HepG2 (cell line): Measurements from ENCODE around the gene ZFPM1. TPM values are rescaled to one million over a fixed set of nuclear protein-coding genes. Genes with fewer than 3 reads are reported as not detected.

Experiments used
- CHD4 ChIP-seq: fragments of 200-600 bp; sonication (generic); IDR thresholded peaks from 2 replicates; pipeline ENCODE4 v1.7.0; 2017; ENCODE audit warnings: mild to moderate bottlenecking, low read length, borderline replicate concordance
- DMAP1 ChIP-seq: IDR thresholded peaks from 2 replicates; pipeline ENCODE4 v1.6.1; 2016
- ERF ChIP-seq: IDR thresholded peaks from 2 replicates; pipeline ENCODE4 v1.6.1; 2018; ENCODE audit warnings: missing biosample characterization, missing genetic modification reagents
- FOSL1 ChIP-seq: sonication (generic); formaldehyde crosslinking; IDR thresholded peaks from 2 replicates; pipeline ENCODE4 v1.9.0; 2021; ENCODE audit warnings: missing genetic modification reagents, borderline replicate concordance
- KDM5A ChIP-seq: fragments of 200-600 bp; sonication (generic); IDR thresholded peaks from 2 replicates; pipeline ENCODE4 v1.7.0; 2018; ENCODE audit warnings: antibody characterized with exemption, mild to moderate bottlenecking, low read length, borderline replicate concordance
- NONO ChIP-seq, 2 experiments: fragments of 450-650 bp in 1 of 2; sonication (generic) in 1 of 2; formaldehyde crosslinking in 1 of 2; IDR thresholded peaks in 1 of 2; conservative IDR thresholded peaks in 1 of 2; 2 replicates each; pipeline versions ENCODE4 v1.6.1 to v1.8.0; 2017 to 2022; ENCODE audit warnings: mild to moderate bottlenecking in 1 of 2, missing genetic modification reagents in 1 of 2, moderate library complexity in 1 of 2
- RARA ChIP-seq: IDR thresholded peaks from 2 replicates; pipeline ENCODE4 v1.6.1; 2016; ENCODE audit warnings: missing genetic modification reagents, missing compliant biosample characterization
- SAP130 ChIP-seq: IDR thresholded peaks from 2 replicates; pipeline ENCODE4 v1.6.1; 2016; ENCODE audit warnings: low read depth
- TAF1 ChIP-seq: sonication (generic); formaldehyde crosslinking; IDR thresholded peaks from 2 replicates; pipeline ENCODE4 v1.4.0; 2020; ENCODE audit warnings: missing genetic modification reagents
- TAF15 ChIP-seq: fragments of 200-400 bp; formaldehyde crosslinking; IDR thresholded peaks from one replicate; pipeline ENCODE4 v1.6.1; 2018; ENCODE audit warnings: mild to moderate bottlenecking, low read depth, low read length; ENCODE audit not compliant: poor library complexity, severe bottlenecking
- TBX2 ChIP-seq: sonication (generic); formaldehyde crosslinking; IDR thresholded peaks from 2 replicates; pipeline ENCODE4 v1.5.0; 2020; ENCODE audit warnings: missing genetic modification reagents, mild to moderate bottlenecking, borderline replicate concordance
- TCF7 ChIP-seq: sonication (generic); IDR thresholded peaks from 2 replicates; pipeline ENCODE4 v1.6.1; 2016; ENCODE audit warnings: antibody characterized with exemption, low read depth
- TFDP1 ChIP-seq: IDR thresholded peaks from 2 replicates; pipeline ENCODE4 v1.6.1; 2016; ENCODE audit warnings: missing compliant biosample characterization, missing genetic modification reagents, borderline replicate concordance
- THAP11 ChIP-seq: IDR thresholded peaks from 2 replicates; pipeline ENCODE4 v1.6.1; 2016; ENCODE audit warnings: missing biosample characterization, missing genetic modification reagents
- TMF1 ChIP-seq: sonication (generic); formaldehyde crosslinking; IDR thresholded peaks from 2 replicates; pipeline ENCODE4 v1.8.1; 2022; ENCODE audit warnings: low read depth, missing genetic modification reagents
- XRCC5 ChIP-seq: fragments of 200-400 bp; formaldehyde crosslinking; optimal IDR thresholded peaks from 2 replicates; pipeline ENCODE3; 2017; ENCODE audit warnings: mild to moderate bottlenecking, low read length
- YEATS4 ChIP-seq: sonication (generic); formaldehyde crosslinking; IDR thresholded peaks from 2 replicates; pipeline ENCODE4 v1.4.0; 2020; ENCODE audit warnings: missing genetic modification reagents, borderline replicate concordance
- ZBTB33 ChIP-seq: sonication (generic); formaldehyde crosslinking; IDR thresholded peaks from 2 replicates; pipeline ENCODE4 v1.4.0; 2020; ENCODE audit warnings: missing genetic modification reagents
- ZFY ChIP-seq: sonication (generic); formaldehyde crosslinking; IDR thresholded peaks from 2 replicates; pipeline ENCODE4 v1.4.0; 2020; ENCODE audit warnings: missing genetic modification reagents
- ZNF776 ChIP-seq: sonication (generic); formaldehyde crosslinking; IDR thresholded peaks from 2 replicates; pipeline ENCODE4 v1.4.0; 2020; ENCODE audit warnings: mild to moderate bottlenecking, missing genetic modification reagents
- ZNF883 ChIP-seq: sonication (generic); formaldehyde crosslinking; IDR thresholded peaks from 2 replicates; pipeline ENCODE4 v1.5.1; 2020; ENCODE audit warnings: mild to moderate bottlenecking, missing genetic modification reagents; ENCODE audit errors: not compliant biosample characterization
- ZSCAN22 ChIP-seq: sonication (generic); formaldehyde crosslinking; IDR thresholded peaks from 2 replicates; pipeline ENCODE4 v1.4.0; 2020; ENCODE audit warnings: mild to moderate bottlenecking, missing genetic modification reagents
- polyA plus RNA-seq, 8 experiments: library from polyadenylated mRNA; depleted of rRNA in 3 of 8; stranded (reverse) in 7 of 8; unstranded in 1 of 8; fragments of >200 nt; fragmentation: Illumina TruSeq in 4 of 8; extraction: Trizol in 4 of 8; gene quantifications; 2 replicates each; pipeline versions ENCODE4 v1.2.1 to v1.2.3, GENCODE V29; 2011 to 2016; ENCODE audit warnings: low read depth in 4 of 8, missing spikeins in 1 of 8, mixed read lengths in 1 of 8; ENCODE audit not compliant: insufficient read depth in 1 of 8
- total RNA-seq, 5 experiments: library from RNA; depleted of rRNA; stranded (reverse); fragments of >200 nt; fragmentation: Illumina TruSeq; extraction: Trizol; gene quantifications; 2 replicates each; pipeline ENCODE4 v1.2.3, GENCODE V29; 2016; ENCODE audit warnings: low read depth in 1 of 5
- TF ChIP-seq, protein P1 (sequence below): IDR thresholded peaks from 2 replicates; pipeline ENCODE4 v1.6.1; 2016; ENCODE audit warnings: mild to moderate bottlenecking, missing biosample characterization, missing genetic modification reagents
- TF ChIP-seq, protein P2 (sequence below): sonication (generic); formaldehyde crosslinking; IDR thresholded peaks from 2 replicates; pipeline ENCODE4 v1.4.0; 2020; ENCODE audit warnings: missing genetic modification reagents
- TF ChIP-seq, protein P3 (sequence below): IDR thresholded peaks from 2 replicates; pipeline ENCODE4 v1.6.1; 2016

ZFPM1 gene
- total and polyA plus RNA-seq, 2 of the 13 experiments (the other 11 are each of a cell fraction or from before 2014, with no cell fraction given), result 1.3 to 3.8 TPM

DNA sequence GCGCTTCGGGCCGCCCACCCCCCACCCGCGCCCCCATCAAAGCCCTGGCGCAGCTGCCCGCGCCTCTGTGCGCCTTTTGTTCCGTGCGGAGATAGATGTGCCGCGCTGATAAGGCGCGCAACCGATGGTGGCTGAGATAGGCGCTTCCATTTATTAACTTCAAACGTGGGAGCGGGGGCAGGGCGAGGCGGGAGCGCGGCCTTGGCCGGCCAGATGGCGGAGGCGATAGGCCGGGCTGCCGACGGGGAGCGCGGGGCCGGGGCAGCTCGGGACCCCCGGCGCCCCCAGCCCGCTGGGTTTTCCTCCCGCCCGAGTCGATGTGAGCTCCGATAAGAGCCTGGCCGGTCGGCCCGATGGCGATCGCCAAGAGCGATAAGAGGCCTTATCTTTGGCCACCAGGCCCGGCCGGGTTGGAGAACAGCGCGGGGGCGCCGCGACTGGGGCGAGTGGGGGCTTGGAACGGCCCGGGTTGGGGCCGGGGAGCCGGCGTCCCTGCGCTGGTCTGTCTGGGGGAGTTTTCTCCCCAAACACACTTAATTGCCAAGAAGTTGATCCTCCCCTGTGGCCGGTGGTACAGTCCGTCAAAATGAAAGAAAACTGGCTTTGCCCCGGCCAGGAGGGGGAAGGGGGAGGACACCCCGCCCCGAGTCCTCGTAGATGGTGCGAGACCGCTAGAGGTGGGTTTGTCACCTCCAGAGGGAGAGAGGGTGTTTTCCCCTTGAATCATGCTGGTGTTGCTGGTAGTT lies 2.7 kb downstream of the ZFPM1 start (continued):
- TF ChIP-seq ZNF883 (peak; percentile 7), TMF1 (CRISPR knock-in tag) (peak; percentile 67; the same call in 1 of the 2 replicates), THAP11 (CRISPR knock-in tag) (peak; percentile 65), KDM5A (peak; percentile 33; the same call in 1 of the 2 replicates), TAF1 (peak; percentile 38; the same call in 1 of the 2 replicates), ZNF776 (CRISPR knock-in tag) (0 out of 2 replicates have a peak, but pooled peaks have one; percentile 36), NONO (IDR thresholded peaks at IDR 0.05) (no peak), NONO (CRISPR knock-in tag; conservative IDR thresholded peaks at IDR 0.05) (peak; percentile 49; the same call in 1 of the 2 replicates), ZSCAN22 (peak; percentile 99), TAF15 (peak; percentile 68), TBX2 (CRISPR knock-in tag) (peak; percentile 60; the same call in 1 of the 2 replicates), SAP130 (peak; percentile 68), YEATS4 (CRISPR knock-in tag) (0 out of 2 replicates have a peak, but pooled peaks have one; percentile 36), DMAP1 (0 out of 2 replicates have a peak, but pooled peaks have one; percentile 45), CHD4 (0 out of 2 replicates have a peak, but pooled peaks have one; percentile 58), ZBTB33 (CRISPR knock-in tag) (peak; percentile 49; the same call in 1 of the 2 replicates), XRCC5 (peak; percentile 54), ERF (CRISPR knock-in tag) (peak; percentile 60; the same call in 1 of the 2 replicates), FOSL1 (CRISPR knock-in tag) (no peak), TFDP1 (CRISPR knock-in tag) (peak; percentile 36), TCF7 (peak; percentile 77), ZFY (CRISPR knock-in tag) (peak; percentile 75), RARA (0 out of 2 replicates have a peak, but pooled peaks have one; percentile 16)
- TF ChIP-seq, protein P1, sequence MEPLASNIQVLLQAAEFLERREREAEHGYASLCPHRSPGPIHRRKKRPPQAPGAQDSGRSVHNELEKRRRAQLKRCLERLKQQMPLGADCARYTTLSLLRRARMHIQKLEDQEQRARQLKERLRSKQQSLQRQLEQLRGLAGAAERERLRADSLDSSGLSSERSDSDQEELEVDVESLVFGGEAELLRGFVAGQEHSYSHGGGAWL (CRISPR knock-in tag), result 0 out of 2 replicates have a peak, but pooled peaks have one; percentile 47
- TF ChIP-seq, protein P2, sequence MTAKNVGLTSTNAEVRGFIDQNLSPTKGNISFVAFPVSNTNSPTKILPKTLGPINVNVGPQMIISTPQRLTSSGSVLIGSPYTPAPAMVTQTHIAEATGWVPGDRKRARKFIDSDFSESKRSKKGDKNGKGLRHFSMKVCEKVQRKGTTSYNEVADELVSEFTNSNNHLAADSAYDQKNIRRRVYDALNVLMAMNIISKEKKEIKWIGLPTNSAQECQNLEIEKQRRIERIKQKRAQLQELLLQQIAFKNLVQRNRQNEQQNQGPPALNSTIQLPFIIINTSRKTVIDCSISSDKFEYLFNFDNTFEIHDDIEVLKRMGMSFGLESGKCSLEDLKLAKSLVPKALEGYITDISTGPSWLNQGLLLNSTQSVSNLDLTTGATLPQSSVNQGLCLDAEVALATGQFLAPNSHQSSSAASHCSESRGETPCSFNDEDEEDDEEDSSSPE (CRISPR knock-in tag), result peak; percentile 59; the same call in 1 of the 2 replicates
- TF ChIP-seq, protein P3, sequence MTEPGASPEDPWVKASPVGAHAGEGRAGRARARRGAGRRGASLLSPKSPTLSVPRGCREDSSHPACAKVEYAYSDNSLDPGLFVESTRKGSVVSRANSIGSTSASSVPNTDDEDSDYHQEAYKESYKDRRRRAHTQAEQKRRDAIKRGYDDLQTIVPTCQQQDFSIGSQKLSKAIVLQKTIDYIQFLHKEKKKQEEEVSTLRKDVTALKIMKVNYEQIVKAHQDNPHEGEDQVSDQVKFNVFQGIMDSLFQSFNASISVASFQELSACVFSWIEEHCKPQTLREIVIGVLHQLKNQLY (CRISPR knock-in tag), result peak; percentile 11; the same call in 1 of the 2 replicates
